HG03066 (cell line): ENCODE data around the gene ATG4D.
"Not testable (repeated sequence)": the region's sequence is repeated elsewhere in the genome, so short reads cannot be mapped to it uniquely, and the experiment has no call there.

Experiments
- ATAC-seq: cut with Tn5 transposase; IDR thresholded peaks from one replicate; pipeline ENCODE4 v1.9.1; 2021; ENCODE audit warnings: low read depth; ENCODE audit not compliant: unreplicated experiment

Gene ATG4D

GRCh38 chr19:10573793-10574192, 30.1 kb downstream of the ATG4D start:
- ATAC-seq, result not testable (repeated sequence)

GRCh38 chr19:10574462-10574861, 30.8 kb downstream of the ATG4D start:
- no peak for ATAC-seq

- no peak for ATAC-seq
Observed at GRCh38 chr19:10575011-10575716, 31.5 kb downstream of the ATG4D start.

- ATAC-seq, result no peak
Observed at GRCh38 chr19:10577951-10578350, 34.2 kb downstream of the ATG4D start.

GRCh38 chr19:10580979-10581631, 37.4 kb downstream of the ATG4D start:
- ATAC-seq, result no peak

- ATAC-seq, result no peak
Observed at GRCh38 chr19:10582091-10582490, 38.4 kb downstream of the ATG4D start.

- ATAC-seq, result no peak
Observed at GRCh38 chr19:10583036-10583776, 39.5 kb downstream of the ATG4D start.

- ATAC-seq, result no peak
Observed at GRCh38 chr19:10586396-10586795, 42.7 kb downstream of the ATG4D start.

- no peak for ATAC-seq
Observed at GRCh38 chr19:10587022-10587838, 43.5 kb downstream of the ATG4D start, which contains the start of gene AP1M2. Gene AP1M2 (minus strand): TSS chr19:10587312. CDS start chr19:10587231, 81 bp downstream.

- no peak for ATAC-seq
Observed at GRCh38 chr19:10587839-10588150, 44.1 kb downstream of the ATG4D start.

GRCh38 chr19:10593148-10593547, 49.4 kb downstream of the ATG4D start:
- ATAC-seq, result no peak

- ATAC-seq, result peak; percentile 58
Observed at GRCh38 chr19:10593820-10594637, 50.3 kb downstream of the ATG4D start.

- ATAC-seq, result no peak
Observed at GRCh38 chr19:10600149-10600548, 56.4 kb downstream of the ATG4D start.

- no peak for ATAC-seq
Observed at GRCh38 chr19:10601999-10602329, 58.3 kb downstream of the ATG4D start.

GRCh38 chr19:10602330-10603083, 58.8 kb downstream of the ATG4D start:
- no peak for ATAC-seq
